ENCODE measurements around the gene NPTX1. TPM values are rescaled to one million over a fixed set of nuclear protein-coding genes. Genes with fewer than 3 reads are reported as not detected.
A peak's percentile ranks its signal among the peaks of the same experiment; 100 is the strongest.

Gene NPTX1
- total RNA-seq, 2 experiments from 2014 or later = 8.0 to 9.3 TPM

DNA sequence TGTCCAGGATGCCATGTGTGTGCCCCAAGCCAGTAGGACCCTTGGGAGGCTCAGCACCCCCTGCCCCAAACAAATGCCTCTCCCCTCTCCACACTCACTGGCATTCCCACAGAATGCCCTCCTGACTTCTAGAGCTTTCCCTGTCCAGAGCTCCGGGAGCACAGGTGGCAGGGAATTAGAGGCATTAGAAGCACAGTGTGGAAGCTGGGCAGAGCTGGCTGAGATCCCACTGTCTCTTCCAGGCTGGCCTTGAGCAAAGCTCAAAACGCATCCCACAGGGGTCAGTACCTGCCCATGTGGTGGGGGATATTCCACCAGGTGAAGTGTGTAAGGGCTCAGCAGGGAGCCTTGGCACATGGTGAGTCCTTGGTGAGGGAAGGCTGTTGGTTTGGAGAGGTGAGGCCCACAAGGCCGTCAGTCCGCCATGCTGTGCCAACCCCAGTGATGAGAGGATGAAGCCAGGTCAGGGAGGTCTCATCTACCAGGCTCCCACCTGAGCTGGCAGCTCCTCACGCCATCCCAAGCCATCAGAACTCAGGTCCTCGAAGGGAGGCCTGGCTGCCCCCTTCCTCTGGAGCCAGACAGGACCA lies 43.4 kb downstream of the NPTX1 start:
- ATAC-seq (no peak), DNase-seq (no peak)
- CTCF ChIA-PET = interaction anchor here (1.2 kb wide), 1 partner anchor 42 kb away, joined by 3 read pairs; no protein-coding TSS in a partner anchor
- H3K27ac Mint-ChIP-seq = no peak overlapping the region
- H3K27me3 Mint-ChIP-seq = no peaks in the 10 kb centered on the region
- no peaks in the 10 kb centered on the region for H3K4me1 Mint-ChIP-seq
- H3K4me3 Mint-ChIP-seq = no peak overlapping the region
- H3K9me3 Mint-ChIP-seq (ENCODE audit: low read depth) = no peaks in the 10 kb centered on the region
- no peaks in the 10 kb centered on the region for H3K36me3 Mint-ChIP-seq

DNA sequence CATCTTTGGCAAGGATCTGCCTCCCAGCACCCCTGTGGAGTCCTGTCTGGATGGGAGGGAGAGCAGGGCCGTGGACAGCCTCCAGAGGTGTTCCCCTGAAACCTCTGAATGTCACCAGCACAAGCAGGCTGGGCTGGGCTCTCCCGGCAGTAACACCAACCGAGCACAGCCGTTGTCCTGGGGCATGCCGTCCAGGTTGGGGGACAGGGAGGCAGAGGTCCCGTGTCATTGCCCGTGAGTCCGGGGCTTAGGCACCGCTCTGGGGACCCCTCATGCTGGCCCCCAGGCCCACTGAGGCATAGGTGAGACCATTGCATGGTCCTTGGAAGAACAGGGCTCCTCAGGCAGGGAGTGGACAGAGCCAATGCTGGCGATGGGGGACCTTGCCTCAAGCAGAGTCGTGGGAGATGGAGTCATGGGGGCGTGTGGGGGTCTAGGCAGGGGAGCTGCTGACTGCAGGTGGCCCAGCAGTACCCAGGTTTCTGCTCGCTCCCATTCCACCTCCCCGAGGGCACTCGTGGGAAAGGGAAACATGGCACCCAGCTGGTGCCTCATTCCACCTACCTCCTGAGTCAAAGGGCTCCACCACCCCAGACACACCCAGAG lies 44.0 kb downstream of the NPTX1 start:
- CTCF ChIA-PET = interaction anchor here (1.2 kb wide), 1 partner anchor 43 kb away, joined by 3 read pairs; no protein-coding TSS in a partner anchor
- H3K4me1 Mint-ChIP-seq = no peaks in the 10 kb centered on the region

DNA sequence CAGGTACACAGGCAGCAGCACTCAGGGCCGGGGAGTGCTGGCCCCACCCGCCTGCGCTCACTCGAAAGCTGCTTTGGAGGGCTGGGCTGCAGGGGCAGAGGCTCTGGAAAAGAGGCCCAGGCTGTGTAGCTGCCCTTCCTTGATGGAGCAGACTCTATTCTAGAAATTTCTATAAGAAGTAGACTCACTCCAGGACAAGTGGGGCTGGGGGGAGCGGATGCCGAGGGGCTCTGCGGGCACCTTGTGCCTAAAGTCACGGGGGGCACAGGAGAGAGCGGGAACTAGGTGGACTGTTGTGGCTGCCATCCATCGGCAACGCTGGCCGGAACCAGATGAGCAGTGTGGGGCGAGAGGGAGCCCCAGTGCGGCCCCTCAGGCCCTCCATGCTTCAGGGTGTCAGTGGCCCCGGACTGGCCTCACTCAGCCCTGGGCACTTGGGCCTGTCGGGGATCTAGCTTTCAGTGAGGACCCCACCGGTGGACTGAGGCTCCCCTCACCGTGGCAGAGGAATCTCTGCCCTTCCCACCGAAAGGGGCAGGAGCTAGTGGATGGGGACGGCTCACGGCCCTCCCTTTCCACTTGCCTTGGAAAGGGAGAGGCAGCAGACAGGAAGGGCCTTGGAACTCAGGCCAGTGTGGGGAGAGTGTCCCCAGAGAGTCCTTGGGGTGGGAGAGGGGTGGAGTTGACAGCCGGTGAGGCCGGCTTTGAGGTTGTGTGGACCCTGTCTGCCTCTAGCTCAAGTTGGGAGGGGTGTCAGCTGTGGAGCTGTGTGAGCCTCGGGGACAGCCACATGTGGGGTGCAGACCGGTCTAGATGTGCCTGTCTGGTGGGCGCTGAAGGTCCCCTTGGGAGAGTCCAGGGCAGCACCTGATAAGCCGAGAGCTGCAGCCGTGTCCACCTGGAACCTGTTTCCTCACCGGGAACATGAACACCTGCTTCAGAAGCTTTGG lies 44.9 kb downstream of the NPTX1 start:
- DNase-seq (no peak), ATAC-seq (no peak)
- no peak overlapping the region for H3K27ac Mint-ChIP-seq
- H3K9me3 Mint-ChIP-seq (ENCODE audit: low read depth) = no peaks in the 10 kb centered on the region
- H3K4me3 Mint-ChIP-seq = no peak overlapping the region
- no peaks in the 10 kb centered on the region for H3K36me3 Mint-ChIP-seq
- H3K27me3 Mint-ChIP-seq = no peaks in the 10 kb centered on the region
- CTCF ChIA-PET = interaction anchor here (1.0 to 1.2 kb wide), 2 partner anchors 44 to 144 kb away, joined by 3 to 4 read pairs; no protein-coding TSS in a partner anchor
- peaks cover 6% of the 10 kb centered on the region for H3K4me1 Mint-ChIP-seq

More for the DNA sequence above, 44.0 kb downstream of the NPTX1 start:
- Mint-ChIP-seq H3K27me3 (no peaks in the 10 kb centered on the region), H3K36me3 (no peaks in the 10 kb centered on the region), H3K27ac (no peak overlapping the region), H3K9me3 (ENCODE audit: low read depth) (no peaks in the 10 kb centered on the region), H3K4me3 (no peak overlapping the region)
- DNase-seq (no peak), ATAC-seq (no peak)

GRCh38 chr17:80430446-80431245 lies 45.8 kb downstream of the NPTX1 start:
- CTCF ChIA-PET = no interaction called here
- Mint-ChIP-seq H3K9me3 (ENCODE audit: low read depth) (no peaks in the 10 kb centered on the region), H3K27me3 (no peaks in the 10 kb centered on the region), H3K27ac (no peak overlapping the region), H3K36me3 (no peaks in the 10 kb centered on the region), H3K4me1 (peaks cover 12% of the 10 kb centered on the region), H3K4me3 (no peak overlapping the region)
- ATAC-seq = no peak
- no peak for DNase-seq

DNA sequence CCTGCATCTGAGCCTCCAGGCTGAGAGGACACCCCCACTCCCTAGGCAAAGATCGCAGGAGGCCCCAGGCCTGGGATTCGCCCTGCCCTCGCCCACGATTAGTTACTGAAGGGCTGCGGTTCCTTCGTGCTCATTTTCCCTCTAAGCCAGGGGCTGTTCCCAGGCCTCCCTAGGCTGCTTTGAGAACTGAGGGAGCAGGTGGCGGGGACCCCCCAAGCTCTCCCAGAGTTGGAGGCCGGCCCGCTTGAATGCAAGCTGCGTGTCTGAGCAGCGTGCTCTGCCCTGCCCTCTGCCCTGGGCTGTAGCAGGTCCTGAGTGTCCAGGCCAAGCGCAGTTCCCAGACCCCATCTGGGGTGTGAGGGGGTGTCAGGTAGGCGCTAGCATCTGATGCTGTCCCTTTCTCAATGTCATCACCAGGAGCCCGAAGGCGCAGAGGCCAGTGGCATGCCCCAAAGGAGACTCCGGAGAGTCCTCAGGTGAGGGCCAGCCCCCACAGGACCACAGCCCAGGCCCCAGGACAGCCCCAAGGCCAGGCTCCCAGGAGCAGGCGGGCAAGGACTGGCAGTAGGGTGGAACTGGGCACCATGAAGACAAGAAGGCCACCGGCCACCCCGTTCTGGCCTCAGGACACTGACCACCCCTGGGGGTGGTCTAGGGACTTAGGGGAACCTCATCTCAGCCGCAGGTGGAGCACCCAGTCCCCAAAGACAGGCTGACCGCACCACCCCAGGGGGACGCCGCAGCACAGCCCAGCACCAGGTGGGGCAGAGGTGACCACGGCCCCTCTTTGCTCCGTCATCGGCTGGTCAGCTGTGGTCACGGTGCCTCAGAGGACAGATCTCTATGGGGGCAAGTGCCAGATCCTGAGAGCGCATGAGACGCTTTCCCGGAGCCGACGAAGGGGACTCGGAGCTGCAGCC lies 46.8 kb downstream of the NPTX1 start:
- ATAC-seq (no peak), DNase-seq (no peak)
- H3K4me1 Mint-ChIP-seq = peaks cover 12% of the 10 kb centered on the region
- CTCF ChIA-PET = no interaction called here
- H3K9me3 Mint-ChIP-seq (ENCODE audit: low read depth) = no peaks in the 10 kb centered on the region
- H3K4me3 Mint-ChIP-seq = no peak overlapping the region
- no peak overlapping the region for H3K27ac Mint-ChIP-seq
- no peaks in the 10 kb centered on the region for H3K27me3 Mint-ChIP-seq
- H3K36me3 Mint-ChIP-seq = no peaks in the 10 kb centered on the region

DNA sequence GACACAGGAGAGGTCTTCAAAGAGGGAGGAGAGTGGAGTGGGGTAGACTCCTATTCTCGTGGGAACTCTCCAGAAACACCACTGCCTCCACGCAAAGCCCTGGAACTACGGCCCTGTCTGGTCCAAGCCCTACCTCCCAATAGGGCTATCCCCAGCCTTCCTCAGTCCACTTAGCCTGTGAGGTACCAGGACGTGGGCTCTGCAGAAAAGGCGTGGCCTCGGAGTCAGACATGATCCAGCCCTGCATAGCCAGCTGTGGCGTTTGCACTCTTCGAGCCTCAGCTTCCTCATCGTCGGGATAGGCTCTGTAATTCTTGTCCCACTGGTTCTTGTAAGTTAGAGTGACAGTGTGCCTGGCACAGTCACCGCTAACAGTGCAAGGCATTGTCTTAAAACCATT lies 47.6 kb downstream of the NPTX1 start:
- Mint-ChIP-seq H3K4me3 (no peak overlapping the region), H3K9me3 (ENCODE audit: low read depth) (no peaks in the 10 kb centered on the region), H3K27ac (no peak overlapping the region), H3K4me1 (peaks cover 19% of the 10 kb centered on the region), H3K27me3 (no peaks in the 10 kb centered on the region), H3K36me3 (no peaks in the 10 kb centered on the region)
- CTCF ChIA-PET = interaction anchor here (2.9 to 4.7 kb wide), 4 partner anchors 147 to 560 kb away, joined by 18 to 25 read pairs (median 21); no protein-coding TSS in a partner anchor
- DNase-seq = no peak
- no peak for ATAC-seq

DNA sequence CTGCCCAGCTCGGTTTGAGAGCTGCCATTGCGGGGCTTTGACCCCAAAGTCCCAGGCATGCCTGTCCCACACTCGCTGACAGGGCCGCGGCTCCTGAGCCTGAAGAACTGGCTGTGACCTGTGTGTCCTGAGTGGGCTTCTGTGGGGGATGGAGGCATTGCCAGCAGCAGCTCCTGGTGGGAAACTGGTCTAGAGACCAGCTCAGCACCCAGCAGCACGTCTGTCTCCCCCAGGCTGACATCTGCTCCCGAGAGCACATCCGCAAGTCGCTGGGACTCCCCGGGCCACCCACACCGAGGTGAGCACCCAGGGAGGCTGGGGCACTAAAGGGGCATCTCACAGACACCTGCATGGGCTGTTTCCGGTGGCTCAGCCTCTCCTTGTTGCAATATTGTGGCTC lies 48.0 kb downstream of the NPTX1 start:
- Mint-ChIP-seq H3K4me3 (no peak overlapping the region), H3K4me1 (peaks cover 20% of the 10 kb centered on the region), H3K36me3 (no peaks in the 10 kb centered on the region), H3K9me3 (ENCODE audit: low read depth) (no peaks in the 10 kb centered on the region), H3K27me3 (no peaks in the 10 kb centered on the region), H3K27ac (no peak overlapping the region)
- CTCF ChIA-PET = interaction anchor here (1.5 to 4.7 kb wide), 7 partner anchors 14 to 587 kb away, joined by 3 to 29 read pairs (median 19); no protein-coding TSS in a partner anchor
- ATAC-seq (no peak), DNase-seq (no peak)

DNA sequence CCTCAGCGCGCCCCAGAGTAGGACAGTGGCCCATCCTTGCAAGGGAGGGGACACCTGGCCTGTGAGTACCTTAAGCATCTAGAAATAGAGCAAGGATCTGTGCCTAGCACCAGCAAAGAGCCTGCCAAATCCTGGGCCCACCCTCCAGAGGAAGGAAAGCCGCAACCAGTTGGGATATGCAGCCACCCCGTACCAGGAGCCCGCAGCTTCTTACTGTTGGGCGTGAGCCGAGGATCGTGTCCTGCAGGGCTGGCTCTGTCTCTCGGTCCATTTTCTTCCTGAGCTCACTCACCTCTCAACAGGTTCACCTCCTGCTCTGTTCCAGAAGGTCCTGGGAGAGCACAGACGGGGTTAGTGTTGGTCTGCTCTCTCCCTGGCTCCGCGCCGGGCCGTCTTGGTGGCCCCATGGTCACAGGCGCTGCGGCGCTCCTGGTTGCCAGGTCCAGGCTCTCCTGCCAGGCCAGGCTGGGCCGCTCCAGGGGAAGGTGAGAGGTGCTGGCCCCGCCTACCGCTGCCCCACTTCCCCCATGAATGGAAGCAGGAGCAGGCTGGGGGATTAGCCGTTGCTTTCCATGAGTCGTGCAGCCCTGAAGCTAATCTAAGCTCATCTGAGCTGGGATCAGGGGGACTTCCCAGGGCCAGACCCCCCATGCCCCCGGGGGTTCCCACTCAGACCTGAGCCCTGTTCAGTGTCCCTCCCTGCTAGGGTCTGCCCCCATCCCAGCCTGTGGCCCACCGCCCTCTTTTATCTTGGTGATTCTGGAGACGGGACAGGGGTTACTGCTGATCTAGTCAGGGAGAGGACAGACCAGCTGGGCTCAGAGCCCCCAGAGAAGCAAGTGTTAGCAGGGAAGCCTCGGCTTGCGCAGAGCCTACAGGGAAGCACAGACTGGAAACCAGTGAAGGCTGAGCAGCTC lies 48.8 kb downstream of the NPTX1 start:
- DNase-seq = no peak
- Mint-ChIP-seq H3K36me3 (no peaks in the 10 kb centered on the region), H3K9me3 (ENCODE audit: low read depth) (no peaks in the 10 kb centered on the region), H3K4me3 (no peak overlapping the region), H3K4me1 (peaks cover 20% of the 10 kb centered on the region), H3K27ac (no peak overlapping the region), H3K27me3 (no peaks in the 10 kb centered on the region)
- no peak for ATAC-seq
- CTCF ChIA-PET = interaction anchor here (0.5 to 4.7 kb wide), 60 partner anchors 9 to 811 kb away, joined by 3 to 29 read pairs (median 4); partner anchors contain the start of genes CHMP6, NDUFAF8, RPTOR and TEPSIN

- no peak overlapping the region for H3K4me3 Mint-ChIP-seq
- no peaks in the 10 kb centered on the region for H3K36me3 Mint-ChIP-seq
- H3K4me1 Mint-ChIP-seq = peaks cover 20% of the 10 kb centered on the region
- no peak overlapping the region for H3K27ac Mint-ChIP-seq
- peak; percentile 95 for ATAC-seq
- no peaks in the 10 kb centered on the region for H3K9me3 Mint-ChIP-seq (ENCODE audit: low read depth)
- CTCF ChIA-PET = interaction anchor here (0.5 to 4.7 kb wide), 60 partner anchors 9 to 812 kb away, joined by 3 to 29 read pairs (median 4); partner anchors contain the start of genes CHMP6, NDUFAF8, RPTOR and TEPSIN
- peak; percentile 88 for DNase-seq
- no peaks in the 10 kb centered on the region for H3K27me3 Mint-ChIP-seq
Observed at GRCh38 chr17:80426671-80427326, 49.6 kb downstream of the NPTX1 start.

DNA sequence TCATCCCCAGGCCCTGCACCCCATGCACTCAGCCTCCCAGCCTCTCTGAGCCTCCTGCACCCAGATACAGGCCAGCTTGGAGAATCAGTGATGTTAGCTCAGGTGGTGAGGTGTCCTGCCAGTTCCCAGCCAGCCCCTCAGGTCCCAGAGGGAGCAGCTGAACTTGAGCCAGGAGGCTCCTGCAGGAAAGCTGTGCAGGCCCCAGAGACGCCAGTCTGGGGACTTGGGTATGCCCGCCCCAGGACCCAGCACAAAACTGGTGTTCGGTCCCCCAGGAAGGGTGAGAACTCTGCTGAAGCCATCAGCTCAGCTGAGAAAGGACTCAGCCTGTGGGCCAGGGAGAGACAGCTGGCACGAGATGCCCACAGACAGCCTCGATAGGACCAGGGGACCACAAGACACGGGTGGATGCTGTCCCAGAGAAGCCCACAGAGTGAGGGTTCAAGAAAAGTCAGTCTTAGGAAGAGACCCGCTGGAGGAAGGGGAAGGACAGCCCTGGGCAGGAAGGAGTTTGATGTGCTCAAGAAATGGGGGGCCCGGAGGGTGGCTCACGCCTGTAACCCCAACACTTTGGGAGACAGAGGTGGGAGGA lies 50.5 kb downstream of the NPTX1 start:
- Mint-ChIP-seq H3K36me3 (no peaks in the 10 kb centered on the region), H3K9me3 (ENCODE audit: low read depth) (no peaks in the 10 kb centered on the region), H3K4me1 (peaks cover 20% of the 10 kb centered on the region), H3K27ac (no peak overlapping the region), H3K27me3 (no peaks in the 10 kb centered on the region), H3K4me3 (no peak overlapping the region)
- no peak for ATAC-seq
- no peak for DNase-seq
- CTCF ChIA-PET = interaction anchor here (0.9 to 4.7 kb wide), 10 partner anchors 150 to 676 kb away, joined by 3 to 29 read pairs (median 12); no protein-coding TSS in a partner anchor

All from activated CD8-positive, alpha-beta memory T cell treated with anti-CD3 and anti-CD28 coated beads, Interleukin-2, amount 10 ng/mL, durations not matched to agents 7 days and 5 days (primary cell).